K562 (cell line): Measurements from ENCODE around the gene ALPK1.

Source experiments
- BACH1 ChIP-seq: fragments of 200-800 bp; sonication (Bioruptor generic); IDR thresholded peaks from 2 replicates; pipeline ENCODE4 v1.6.1; 2016; ENCODE audit warnings: missing genetic modification characterization, missing compliant biosample characterization
- CTCF ChIP-seq, 3 experiments: IDR thresholded peaks in 2 of 3; conservative IDR thresholded peaks in 1 of 3; 2 replicates each; pipeline ENCODE4 v1.5.1; 2011 to 2012; ENCODE audit warnings: low read length in 3 of 3, mild to moderate bottlenecking in 3 of 3, control low read depth in 2 of 3, improper control_type of control experiment in 1 of 3, inconsistent platforms in 1 of 3, low read depth in 1 of 3, mixed read lengths in 1 of 3, moderate library complexity in 1 of 3; ENCODE audit not compliant: insufficient read depth in 2 of 3
- HOMEZ ChIP-seq: fragments of 250-450 bp; sonication (Bioruptor Pico); IDR thresholded peaks from 2 replicates; pipeline ENCODE4 v1.4.0; 2020; ENCODE audit warnings: mild to moderate bottlenecking, moderate library complexity
- NFATC3 ChIP-seq: fragments of 450-650 bp; IDR thresholded peaks from 2 replicates; pipeline ENCODE4 v1.6.1; 2017; ENCODE audit warnings: mild to moderate bottlenecking
- TCF7L2 ChIP-seq: fragments of 150-350 bp; IDR thresholded peaks from 2 replicates; pipeline ENCODE4 v1.6.1; 2016; ENCODE audit warnings: low read depth, mild to moderate bottlenecking, low read length, moderate library complexity

GRCh38 chr4:112352736-112353135 is 55.6 kb downstream of the ALPK1 start:
- TF ChIP-seq NFATC3 (no peak), HOMEZ (CRISPR knock-in tag) (no peak), TCF7L2 (no peak), CTCF (IDR thresholded peaks at IDR 0.05 in 2 of 3, conservative IDR thresholded peaks at IDR 0.05 in 1 of 3; ENCODE audit: insufficient read depth in 2 of 3, low read depth in 1 of 3, low read length in 3 of 3) (no peak), BACH1 (no peak)
